Psoas muscle (tissue), 8 donors: Measurements from ENCODE around the gene MGRN1. TPM values are rescaled to one million over a fixed set of nuclear protein-coding genes. Genes with fewer than 3 reads are reported as not detected.
A peak's percentile ranks its signal among the peaks of the same experiment; 100 is the strongest.

ENCODE experiments used
- ATAC-seq, 4 donors: fragments of 200-7000 bp; cut with Tn5 transposase; one replicate each; pipeline ENCODE4 v1.9.1; 2020; ENCODE audit warnings: moderate library complexity in 3 of 4, mild to moderate bottlenecking in 2 of 4
- DNase-seq, 2 donors: peaks; one replicate each; pipeline ENCODE4 v3.0.0-alpha.2; 2020
- H3K27ac ChIP-seq: fragments of 200-600 bp; one replicate; pipeline ENCODE4 v1.8.0; 2022
- H3K27me3 ChIP-seq, 3 donors: fragments of 200-600 bp in 1 of 3; one replicate each; pipeline versions ENCODE4 v1.6.1 to v1.8.0; 2013 to 2022; ENCODE audit warnings: low read length in 2 of 3, mild to moderate bottlenecking in 2 of 3, moderate library complexity in 1 of 3; ENCODE audit not compliant: insufficient read depth in 3 of 3
- H3K36me3 ChIP-seq, 2 donors: fragments of 200-600 bp in 1 of 2; one replicate each; pipeline versions ENCODE4 v1.6.1 to v1.8.0; 2013 to 2022; ENCODE audit warnings: low read depth in 1 of 2, mild to moderate bottlenecking in 1 of 2, moderate library complexity in 1 of 2; ENCODE audit not compliant: insufficient read depth in 1 of 2
- H3K4me1 ChIP-seq: fragments of 200-600 bp; one replicate; pipeline ENCODE4 v1.8.0; 2022
- H3K4me3 ChIP-seq: fragments of 200-600 bp; one replicate; pipeline ENCODE4 v1.8.0; 2022; ENCODE audit warnings: mild to moderate bottlenecking
- H3K9me3 ChIP-seq: fragments of 200-600 bp; one replicate; pipeline ENCODE4 v1.8.0; 2022
- WGBS, 3 donors: extraction: QIAGEN DNeasy Blood & Tissue Kit; methylation state at CpG; one replicate each; pipeline versions ENCODE4 v1.1.6 to v1.1.7; 2013; 5-methylcytosine and 5-hydroxymethylcytosine counted together
- intact Hi-C, 2 donors: fragments of 100-400 bp; cut with DNase I; formaldehyde crosslinking; loops; one replicate each; pipeline versions ENCODE4 v1.11.0 to v1.14.2; 2022
- long read RNA-seq, 2 donors: library from polyadenylated mRNA; unstranded; transcript quantifications; one replicate each; pipeline ENCODE4 v2.0.0, GENCODE V29; 2021
- polyA plus RNA-seq, 3 donors: library from polyadenylated mRNA; stranded (reverse); fragments of 200-250 nt; gene quantifications; one replicate each; pipeline ENCODE4 v1.2.3, GENCODE V29; 2013
- total RNA-seq, 4 donors: library from RNA; stranded (reverse); fragmentation: NEBNext Ultra II Directional in 2 of 4; extraction: Animal tissue kit (Norgen Biotek cat#: 25700) in 2 of 4; gene quantifications; one replicate each; pipeline versions ENCODE4 v1.2.1 to v1.2.4, GENCODE V29; 2021 to 2023
- TF ChIP-seq, protein P1 (sequence below): fragments of 200-600 bp; IDR thresholded peaks from one replicate; pipeline ENCODE4 v1.8.0; 2022; ENCODE audit warnings: antibody characterized with exemption
- donor health status: healthy with polysubstance abuse.
- donor health status: DM: no; HTN: no; CAD: no; lungs with moderate emphysema.
- donor health status: Bipolar disorder and iron deficiency.
- donor health status: healthy.
- donor health status: DM: yes; HTN: yes; CAD: no.
- donor health status: DM: no; HTN: no; CAD: no.
- donor health status: DM: no; HTN: no; CAD: no.
- donor health status: DM: yes; HTN: yes; CAD: no.

MGRN1 gene
- 10 to 100 TPM; 44.2 to 63.1 (median 59.4) TPM for total RNA-seq
- 10 to 100 TPM; 20.2 to 36.3 (median 24.6) TPM for polyA plus RNA-seq
- long read RNA-seq, donor 1, full-length matches to known transcripts, result 1 of 6 reads
- long read RNA-seq, donor 1, partial matches to known transcripts, result 2 of 6 reads
- long read RNA-seq, donor 1, other reads (novel, unspliced or antisense), result 3 of 6 reads
- long read RNA-seq, donor 2, partial matches to known transcripts, result 15 of 27 reads
- long read RNA-seq, donor 2, other reads (novel, unspliced or antisense), result 7 of 27 reads

DNA sequence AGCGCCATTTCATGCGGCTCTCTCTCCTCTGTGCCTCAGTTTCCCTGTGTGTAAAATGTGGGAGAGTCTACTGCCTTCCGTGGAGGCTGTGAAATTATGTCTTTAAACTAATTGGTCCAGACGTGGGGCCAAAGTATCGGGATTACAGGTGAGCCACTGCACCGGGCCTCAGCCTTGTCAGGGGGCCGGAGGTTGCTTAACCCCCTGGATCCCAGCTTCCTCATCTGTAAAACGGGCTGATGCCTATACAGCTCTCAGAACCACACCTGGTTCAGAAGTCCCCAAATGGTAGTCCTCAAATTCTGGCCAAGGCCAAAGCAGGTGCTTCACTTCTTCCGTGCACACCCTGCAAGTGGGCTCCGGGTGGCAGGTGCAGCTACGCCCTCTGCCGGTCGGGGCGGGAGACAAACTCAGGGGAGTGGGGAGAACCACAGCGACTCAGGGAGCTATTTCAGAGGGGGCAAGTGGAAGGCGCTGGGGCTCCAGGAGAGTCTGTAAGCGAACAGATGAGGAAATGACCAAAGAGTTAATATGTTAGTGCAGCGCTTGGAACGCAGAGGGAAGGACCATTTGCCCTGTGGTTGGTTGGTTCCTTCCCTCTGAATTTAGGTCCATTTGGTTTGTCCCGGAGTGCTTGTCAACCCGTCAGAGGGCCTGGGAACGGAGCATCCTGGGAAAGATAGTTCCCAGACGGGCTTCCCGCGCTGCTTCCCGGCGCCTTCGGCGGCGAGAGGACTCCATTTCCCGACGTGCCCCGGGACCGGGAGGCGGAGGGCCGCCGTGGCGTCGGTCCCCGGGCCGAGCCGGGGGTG, at the start of gene MGRN1:
Gene MGRN1 (plus strand): TSS at position 812 of the 812 bp plus-strand sequence. CDS start 135 bp downstream, outside the sequence.
- DNase-seq (peak; percentile 94 to 97), ATAC-seq (peak; percentile 94 to 98 (median 96))
- TF ChIP-seq, protein P1, sequence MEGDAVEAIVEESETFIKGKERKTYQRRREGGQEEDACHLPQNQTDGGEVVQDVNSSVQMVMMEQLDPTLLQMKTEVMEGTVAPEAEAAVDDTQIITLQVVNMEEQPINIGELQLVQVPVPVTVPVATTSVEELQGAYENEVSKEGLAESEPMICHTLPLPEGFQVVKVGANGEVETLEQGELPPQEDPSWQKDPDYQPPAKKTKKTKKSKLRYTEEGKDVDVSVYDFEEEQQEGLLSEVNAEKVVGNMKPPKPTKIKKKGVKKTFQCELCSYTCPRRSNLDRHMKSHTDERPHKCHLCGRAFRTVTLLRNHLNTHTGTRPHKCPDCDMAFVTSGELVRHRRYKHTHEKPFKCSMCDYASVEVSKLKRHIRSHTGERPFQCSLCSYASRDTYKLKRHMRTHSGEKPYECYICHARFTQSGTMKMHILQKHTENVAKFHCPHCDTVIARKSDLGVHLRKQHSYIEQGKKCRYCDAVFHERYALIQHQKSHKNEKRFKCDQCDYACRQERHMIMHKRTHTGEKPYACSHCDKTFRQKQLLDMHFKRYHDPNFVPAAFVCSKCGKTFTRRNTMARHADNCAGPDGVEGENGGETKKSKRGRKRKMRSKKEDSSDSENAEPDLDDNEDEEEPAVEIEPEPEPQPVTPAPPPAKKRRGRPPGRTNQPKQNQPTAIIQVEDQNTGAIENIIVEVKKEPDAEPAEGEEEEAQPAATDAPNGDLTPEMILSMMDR, result peak; percentile 92
- no peaks in the 10 kb centered on the region for H3K36me3 ChIP-seq
- H3K27me3 ChIP-seq, result no peaks in the 10 kb centered on the region
- H3K4me1 ChIP-seq, result peaks cover 18% of the 10 kb centered on the region
- H3K4me3 ChIP-seq, result peak within 1 kb of the TSS; percentile 94
- intact Hi-C loops, result no loop called here
- H3K9me3 ChIP-seq, result no peaks in the 10 kb centered on the region
- WGBS, 3 donors, result 7 to 8% (median 7%) methylated on average over 37 to 42 of the region's 42 CpGs
- H3K27ac ChIP-seq, result peak within 1 kb of the TSS; percentile 96

- DNase-seq, result no peak
- intact Hi-C loops, result no loop called here
- Histone ChIP-seq H3K36me3 (no peaks in the 10 kb centered on the region), H3K9me3 (no peaks in the 10 kb centered on the region), H3K27ac (no peak overlapping the region), H3K4me3 (no peak overlapping the region), H3K27me3 (peaks cover 0 to 4% (median 0%) of the 10 kb centered on the region in 3 donors), H3K4me1 (no peaks in the 10 kb centered on the region)
- WGBS, 3 donors, result 72 to 77% (median 73%) methylated on average over 11 of the region's 11 CpGs
- ATAC-seq, result no peak
- TF ChIP-seq, protein P1, result no peak
Measured at GRCh38 chr16:4574919-4575705, 49.5 kb upstream of the MGRN1 start.

GRCh38 chr16:4576008-4576407, 48.6 kb upstream of the MGRN1 start:
- TF ChIP-seq, protein P1, result no peak

GRCh38 chr16:4578961-4579530, 45.6 kb upstream of the MGRN1 start:
- no peak for ATAC-seq
- intact Hi-C loops, result no loop called here
- no peak for DNase-seq
- Histone ChIP-seq H3K27ac (no peak overlapping the region), H3K4me3 (no peak overlapping the region), H3K27me3 (peaks cover 0 to 2% (median 0%) of the 10 kb centered on the region in 3 donors), H3K9me3 (no peaks in the 10 kb centered on the region), H3K36me3 (no peaks in the 10 kb centered on the region), H3K4me1 (no peaks in the 10 kb centered on the region)
- TF ChIP-seq, protein P1, result no peak
- 80 to 81% (median 80%) methylated on average over 13 of the region's 13 CpGs for WGBS, 3 donors

More at GRCh38 chr16:4576008-4576407, 48.6 kb upstream of the MGRN1 start:
- intact Hi-C loops, result no loop called here
- no peak for ATAC-seq
- no peak for DNase-seq
- no peaks in the 10 kb centered on the region for H3K4me1 ChIP-seq
- no peaks in the 10 kb centered on the region for H3K36me3 ChIP-seq
- no peak overlapping the region for H3K27ac ChIP-seq
- no peaks in the 10 kb centered on the region for H3K9me3 ChIP-seq
- WGBS, 3 donors, result 92 to 96% (median 95%) methylated on average over 11 to 15 of the region's 15 CpGs
- peaks cover 0 to 2% (median 0%) of the 10 kb centered on the region in 3 donors for H3K27me3 ChIP-seq
- no peak overlapping the region for H3K4me3 ChIP-seq
